Heart left ventricle (tissue), 16 donors: Measurements from ENCODE around the gene ZFAND5. TPM values are rescaled to one million over a fixed set of nuclear protein-coding genes. Genes with fewer than 3 reads are reported as not detected.
A peak's percentile ranks its signal among the peaks of the same experiment; 100 is the strongest.

Source experiments
- ATAC-seq, 4 donors: fragments of 200-7000 bp; cut with Tn5 transposase; one replicate each; pipeline ENCODE4 v1.9.1; 2020 to 2022; ENCODE audit warnings: moderate library complexity in 4 of 4, mild to moderate bottlenecking in 3 of 4, moderate number of reproducible peaks in 1 of 4
- DNase-seq, 5 donors: peaks; one replicate each; pipeline ENCODE4 v3.0.0-alpha.2; 2020
- H3K27ac ChIP-seq, 12 donors: fragments of 200-600 bp; sonication (generic) in 4 of 12; one replicate each; pipeline versions ENCODE4 v1.5.0 to v1.8.0; 2016 to 2022; ENCODE audit warnings: mild to moderate bottlenecking in 2 of 12
- H3K27me3 ChIP-seq, 9 donors: fragments of 200-600 bp; sonication (generic) in 2 of 9; one replicate each; pipeline versions ENCODE4 v1.5.1 to v1.8.0; 2016 to 2022; ENCODE audit warnings: mild to moderate bottlenecking in 3 of 9
- H3K36me3 ChIP-seq, 9 donors: fragments of 200-600 bp; sonication (generic) in 2 of 9; one replicate each; pipeline versions ENCODE4 v1.5.0 to v1.8.0; 2018 to 2022; ENCODE audit warnings: mild to moderate bottlenecking in 2 of 9
- H3K4me1 ChIP-seq, 12 donors: fragments of 200-600 bp; sonication (generic) in 4 of 12; one replicate each; pipeline versions ENCODE4 v1.5.0 to v1.8.0; 2016 to 2022; ENCODE audit warnings: mild to moderate bottlenecking in 3 of 12
- H3K4me3 ChIP-seq, 12 donors: fragments of 200-600 bp; sonication (generic) in 4 of 12; one replicate each; pipeline versions ENCODE4 v1.5.0 to v1.8.0; 2017 to 2022; ENCODE audit warnings: mild to moderate bottlenecking in 9 of 12, moderate library complexity in 4 of 12
- H3K9me3 ChIP-seq, 12 donors: fragments of 200-600 bp; sonication (generic) in 4 of 12; one replicate each; pipeline versions ENCODE4 v1.5.0 to v1.8.0; 2016 to 2022; ENCODE audit warnings: mild to moderate bottlenecking in 1 of 12
- POLR2A ChIP-seq, 2 donors: fragments of 450-650 bp; IDR thresholded peaks; one replicate each; pipeline ENCODE4 v1.6.1; 2017; ENCODE audit warnings: antibody characterized with exemption in 2 of 2, mild to moderate bottlenecking in 2 of 2, moderate library complexity in 2 of 2
- WGBS, 4 donors: extraction: QIAGEN DNeasy Blood & Tissue Kit in 2 of 4; methylation state at CpG; one replicate each; pipeline versions ENCODE4 v1.1.5 to v1.1.7; 2013 to 2018; 5-methylcytosine and 5-hydroxymethylcytosine counted together
- intact Hi-C, 10 donors: fragments of 100-400 bp; cut with DNase I; formaldehyde crosslinking; loops; one replicate each; pipeline versions ENCODE4 v1.11.1 to v1.14.2; 2022
- polyA plus RNA-seq, 2 donors: library from polyadenylated mRNA; stranded (reverse); fragments of 200-250 nt; gene quantifications; one replicate each; pipeline ENCODE4 v1.2.3, GENCODE V29; 2013
- total RNA-seq, 9 donors: library from RNA; depleted of rRNA in 2 of 9; stranded (reverse); fragments of >200 nt in 2 of 9; fragmentation: NEBNext Ultra II Directional in 3 of 9; extraction: Animal tissue kit (Norgen Biotek cat#: 25700) in 3 of 9; gene quantifications; one replicate each; pipeline versions ENCODE4 v1.1.0 to v1.2.4, GENCODE V29; 2016 to 2023
- TF ChIP-seq, protein P1 (sequence below), 12 donors: fragments of 200-600 bp; sonication (generic) in 4 of 12; IDR thresholded peaks; one replicate each; pipeline versions ENCODE4 v1.5.0 to v1.8.0; 2018 to 2022; ENCODE audit warnings: antibody characterized with exemption in 12 of 12, mild to moderate bottlenecking in 5 of 12
- donor health status: ischemic (EF 13 %, LVEDD 7.1; RV severe dilation, severe dysfunction).
- donor health status: healthy with polysubstance abuse.
- donor health status: DM: no; HTN: yes; CAD: no.
- donor health status: DM: no; HTN: no; CAD: no.
- donor health status: ischemic (EF 25% LVEDD 6.9; RV normal size, moderate dysfunction).
- donor health status: ischemic (EF 25% LVEDD 5.7; RV mildly dilated, moderate dysfunction).
- donor health status: healthy.
- donor health status: DM: yes; HTN: yes; CAD: no.
- donor health status: ischemic (EF 35%, LVEDD 5.7; RV mildly dilated, moderate dysfunction).
- donor health status: nonischemic (EF 11% LVEDD 7.7; RV severe dilation, severe dysfunction).
- donor health status: DM: yes; HTN: yes; CAD: no.
- donor health status: PGD.
- donor health status: ischemic (EF 29% LVEDD 5.4; RV normal size, mild dysfunction).
- donor health status: nonischemic (EF 23%, LVEDD 6.1; RV moderate dilation, normal function).

Gene ZFAND5
- total and polyA plus RNA-seq, 11 donors: 99.1 to 275 (median 157) TPM

DNA sequence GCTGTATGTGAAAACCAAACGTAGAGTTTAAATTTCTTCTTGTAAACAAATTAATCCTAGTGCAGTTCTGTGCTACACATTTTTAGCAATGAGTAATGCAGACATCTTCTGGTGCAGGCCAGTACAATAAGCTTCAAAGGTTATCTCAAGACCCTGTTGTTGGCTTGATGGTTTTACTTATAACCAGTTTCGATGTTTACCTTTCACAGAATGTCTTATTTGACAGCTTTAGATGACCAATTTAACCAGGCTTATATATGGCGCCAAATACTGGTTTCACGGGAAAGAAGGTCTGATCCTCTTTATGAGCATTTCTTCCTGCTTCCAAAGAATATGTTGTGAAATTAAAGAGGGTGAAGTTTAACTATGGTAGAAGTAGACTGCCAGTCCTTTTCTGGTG lies 9.9 kb downstream of the ZFAND5 start:
- 87 to 92% (median 90%) methylated on average over 4 of the region's 4 CpGs for WGBS, 4 donors
- Histone ChIP-seq H3K27ac (peak overlapping the region in 1 of 12 donors; percentile 59), H3K27me3 (no peaks in the 10 kb centered on the region), H3K36me3 (peaks cover 0 to 96% (median 86%) of the 10 kb centered on the region in 9 donors), H3K4me1 (peaks cover 7 to 71% (median 57%) of the 10 kb centered on the region in 12 donors), H3K9me3 (no peaks in the 10 kb centered on the region), H3K4me3 (no peak overlapping the region)
- DNase-seq (no peak), ATAC-seq (no peak)
- TF ChIP-seq POLR2A (IDR thresholded peaks at IDR 0.05): no peak
- TF ChIP-seq, protein P1, sequence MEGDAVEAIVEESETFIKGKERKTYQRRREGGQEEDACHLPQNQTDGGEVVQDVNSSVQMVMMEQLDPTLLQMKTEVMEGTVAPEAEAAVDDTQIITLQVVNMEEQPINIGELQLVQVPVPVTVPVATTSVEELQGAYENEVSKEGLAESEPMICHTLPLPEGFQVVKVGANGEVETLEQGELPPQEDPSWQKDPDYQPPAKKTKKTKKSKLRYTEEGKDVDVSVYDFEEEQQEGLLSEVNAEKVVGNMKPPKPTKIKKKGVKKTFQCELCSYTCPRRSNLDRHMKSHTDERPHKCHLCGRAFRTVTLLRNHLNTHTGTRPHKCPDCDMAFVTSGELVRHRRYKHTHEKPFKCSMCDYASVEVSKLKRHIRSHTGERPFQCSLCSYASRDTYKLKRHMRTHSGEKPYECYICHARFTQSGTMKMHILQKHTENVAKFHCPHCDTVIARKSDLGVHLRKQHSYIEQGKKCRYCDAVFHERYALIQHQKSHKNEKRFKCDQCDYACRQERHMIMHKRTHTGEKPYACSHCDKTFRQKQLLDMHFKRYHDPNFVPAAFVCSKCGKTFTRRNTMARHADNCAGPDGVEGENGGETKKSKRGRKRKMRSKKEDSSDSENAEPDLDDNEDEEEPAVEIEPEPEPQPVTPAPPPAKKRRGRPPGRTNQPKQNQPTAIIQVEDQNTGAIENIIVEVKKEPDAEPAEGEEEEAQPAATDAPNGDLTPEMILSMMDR (IDR thresholded peaks at IDR 0.05): no peak
- intact Hi-C loops: loop anchor here in 4 of 10 donors (5.0 to 10.0 kb wide), 6 partner anchors 48 to 240 kb away; no protein-coding TSS in a partner anchor

DNA sequence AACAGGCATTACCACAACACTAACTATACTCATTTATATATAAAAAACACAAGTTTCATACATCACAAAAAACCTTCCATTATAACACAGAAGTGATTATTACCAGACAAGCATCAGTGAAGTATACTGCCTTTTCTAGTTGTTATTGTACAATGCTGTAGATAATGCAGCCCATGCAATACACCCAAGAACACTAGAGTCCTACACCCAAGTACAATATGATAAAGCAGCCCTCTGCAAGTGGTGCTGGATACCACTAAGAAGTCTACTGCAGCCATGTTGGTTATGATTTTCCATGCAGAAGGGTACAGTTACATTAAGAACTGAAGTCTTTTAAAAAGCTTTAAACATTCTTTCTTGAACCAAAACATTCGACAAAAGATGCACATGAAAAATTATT lies 10.3 kb downstream of the ZFAND5 start:
- H3K4me1 ChIP-seq: peaks cover 7 to 66% (median 53%) of the 10 kb centered on the region in 12 donors
- DNase-seq (no peak), ATAC-seq (no peak)
- intact Hi-C loops: loop anchor here in 4 of 10 donors (5.0 to 10.0 kb wide), 6 partner anchors 47 to 240 kb away; no protein-coding TSS in a partner anchor
- H3K9me3 ChIP-seq: no peaks in the 10 kb centered on the region
- H3K36me3 ChIP-seq: peaks cover 0 to 95% (median 81%) of the 10 kb centered on the region in 9 donors
- H3K27me3 ChIP-seq: no peaks in the 10 kb centered on the region
- WGBS, 4 donors: 94 to 100% (median 98%) methylated on average over 1 of the region's 1 CpG
- peak overlapping the region in 1 of 12 donors; percentile 59 for H3K27ac ChIP-seq
- TF ChIP-seq, protein P1 (IDR thresholded peaks at IDR 0.05): no peak
- no peak for TF ChIP-seq POLR2A (IDR thresholded peaks at IDR 0.05)
- no peak overlapping the region for H3K4me3 ChIP-seq

DNA sequence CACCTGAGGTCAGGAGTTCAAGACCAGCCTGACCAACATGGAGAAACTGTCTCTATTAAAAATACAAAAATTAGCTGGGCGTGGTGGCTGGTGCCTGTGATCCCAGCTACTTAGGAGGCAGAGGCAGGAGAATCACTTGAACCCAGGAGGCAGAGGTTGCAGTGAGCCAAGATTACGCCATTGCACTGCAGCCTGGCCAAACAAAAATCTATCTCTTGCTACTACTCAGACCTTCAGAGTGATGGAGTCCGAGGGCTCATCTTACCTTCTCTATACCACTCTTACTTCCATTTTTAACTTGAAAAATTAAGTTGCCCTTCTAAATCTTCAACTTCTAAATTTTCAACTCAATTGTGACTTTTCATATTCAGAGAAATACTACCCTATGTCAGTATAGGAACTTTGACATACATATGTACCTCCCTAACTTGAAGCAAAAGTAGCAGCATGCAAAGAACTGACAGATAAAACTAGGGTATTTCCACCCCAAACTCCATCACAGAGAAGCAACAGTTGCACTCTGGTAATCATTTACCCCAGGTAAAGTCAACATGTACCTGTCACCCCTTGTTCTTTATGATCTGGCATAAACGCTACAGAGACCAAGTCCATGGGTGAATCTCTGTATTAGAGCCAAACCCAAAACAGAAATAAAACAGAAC lies 11.4 kb downstream of the ZFAND5 start:
- Histone ChIP-seq H3K4me3 (no peak overlapping the region), H3K4me1 (peaks cover 7 to 55% (median 42%) of the 10 kb centered on the region in 12 donors), H3K36me3 (peaks cover 0 to 85% (median 70%) of the 10 kb centered on the region in 9 donors), H3K27me3 (no peaks in the 10 kb centered on the region), H3K9me3 (no peaks in the 10 kb centered on the region), H3K27ac (no peak overlapping the region)
- 92 to 97% (median 96%) methylated on average over 4 of the region's 4 CpGs for WGBS, 4 donors
- TF ChIP-seq, protein P1 (IDR thresholded peaks at IDR 0.05): no peak
- no peak for TF ChIP-seq POLR2A (IDR thresholded peaks at IDR 0.05)
- DNase-seq (no peak), ATAC-seq (no peak)
- intact Hi-C loops: loop anchor here in 2 of 10 donors (10.0 kb wide), 4 partner anchors 49 to 241 kb away; no protein-coding TSS in a partner anchor

DNA sequence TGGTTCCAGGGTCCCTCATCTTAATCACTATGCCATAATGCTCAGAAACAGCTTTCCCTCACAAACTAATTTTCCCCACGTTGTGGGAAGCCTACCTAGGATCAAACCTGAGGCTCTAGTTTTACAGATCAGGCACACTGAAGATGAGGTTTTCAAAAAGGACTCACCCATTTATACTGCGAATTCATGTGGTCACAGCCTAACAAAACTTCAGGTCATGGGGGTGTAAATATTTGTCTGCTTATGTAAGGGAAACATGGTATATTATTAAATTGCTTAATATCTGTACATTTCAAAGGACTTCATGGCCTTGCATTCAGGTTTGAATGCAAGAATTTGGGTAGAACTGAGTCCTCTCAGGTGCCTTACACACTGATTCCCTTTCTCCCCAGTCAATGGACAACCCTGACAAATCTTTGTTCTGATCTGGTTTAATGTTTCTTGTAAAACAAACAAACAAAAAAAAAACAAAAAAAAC lies 12.1 kb downstream of the ZFAND5 start:
- no peaks in the 10 kb centered on the region for H3K27me3 ChIP-seq
- H3K4me1 ChIP-seq: peaks cover 5 to 48% (median 35%) of the 10 kb centered on the region in 12 donors
- DNase-seq (no peak), ATAC-seq (no peak)
- intact Hi-C loops: loop anchor here in 2 of 10 donors (10.0 kb wide), 4 partner anchors 48 to 242 kb away; no protein-coding TSS in a partner anchor
- no peaks in the 10 kb centered on the region for H3K9me3 ChIP-seq
- H3K4me3 ChIP-seq: no peak overlapping the region
- H3K36me3 ChIP-seq: peaks cover 0 to 78% (median 64%) of the 10 kb centered on the region in 9 donors
- H3K27ac ChIP-seq: no peak overlapping the region
- 63 to 71% (median 70%) methylated on average over 2 of the region's 2 CpGs for WGBS, 4 donors
- TF ChIP-seq POLR2A (IDR thresholded peaks at IDR 0.05): no peak
- TF ChIP-seq, protein P1 (IDR thresholded peaks at IDR 0.05): no peak
